Measurements from ENCODE around the gene FRAT1. TPM values are rescaled to one million over a fixed set of nuclear protein-coding genes. Genes with fewer than 3 reads are reported as not detected.

Gene FRAT1
- total and polyA plus RNA-seq, 4 experiments from 2014 or later = 9.0 to 21.8 (median 16.4) TPM

- no peak for DNase-seq
- H3K4me1 ChIP-seq (ENCODE audit: insufficient read depth, low read length) = no peaks in the 10 kb centered on the region
- intact Hi-C loops (cut with micrococcal nuclease) = no loop called here
- no peaks in the 10 kb centered on the region for H3K27me3 Mint-ChIP-seq
- peaks cover 4% of the 10 kb centered on the region for H3K36me3 ChIP-seq (ENCODE audit: insufficient read depth, low read length)
- H3K4me3 Mint-ChIP-seq = no peak overlapping the region
- H3K4me3 ChIP-seq (ENCODE audit: low read length in 2 of 2) = no peak overlapping the region
- H3K36me3 Mint-ChIP-seq = peaks cover 12 to 29% of the 10 kb centered on the region in 2 donors
- H3K27ac ChIP-seq (ENCODE audit: low read depth, low read length) = no peak overlapping the region
- peak overlapping the region in 1 of 7 donors; percentile 11 for H3K27ac Mint-ChIP-seq
- H3K9me3 ChIP-seq (ENCODE audit: control insufficient read depth in 1 of 2, low read length in 2 of 2) = no peaks in the 10 kb centered on the region
- ChIA-PET POLR2A (ENCODE audit: partially characterized antibody) (interaction anchor here (1.4 kb wide), 1 partner anchor 77 kb away, joined by 7 read pairs; no protein-coding TSS in a partner anchor), CTCF (ENCODE audit: partially characterized antibody) (interaction anchor here (1.1 to 10.4 kb wide), 8 partner anchors 9 to 146 kb away, joined by 3 to 103 read pairs (median 4); no protein-coding TSS in a partner anchor)
- no peaks in the 10 kb centered on the region for H3K4me1 Mint-ChIP-seq
- H3K27me3 ChIP-seq (ENCODE audit: insufficient read depth, low read length) = no peaks in the 10 kb centered on the region
- H3K9me3 Mint-ChIP-seq = no peaks in the 10 kb centered on the region
These were observed 37.3 kb downstream of the FRAT1 start for GRCh38 chr10:97356318-97356914.

GRCh38 chr10:97356918-97357317 is 37.8 kb downstream of the FRAT1 start:
- Histone ChIP-seq H3K4me3 (ENCODE audit: low read length in 2 of 2) (no peak overlapping the region), H3K36me3 (ENCODE audit: insufficient read depth, low read length) (peaks cover 4% of the 10 kb centered on the region), H3K27me3 (ENCODE audit: insufficient read depth, low read length) (no peaks in the 10 kb centered on the region), H3K9me3 (ENCODE audit: control insufficient read depth in 1 of 2, low read length in 2 of 2) (no peaks in the 10 kb centered on the region), H3K4me1 (ENCODE audit: insufficient read depth, low read length) (no peaks in the 10 kb centered on the region), H3K27ac (ENCODE audit: low read depth, low read length) (no peak overlapping the region)
- ChIA-PET POLR2A (ENCODE audit: partially characterized antibody) (no interaction called here), CTCF (ENCODE audit: partially characterized antibody) (interaction anchor here (1.6 to 10.4 kb wide), 3 partner anchors 32 to 78 kb away, joined by 3 to 103 read pairs (median 7); no protein-coding TSS in a partner anchor)
- Mint-ChIP-seq H3K9me3 (no peaks in the 10 kb centered on the region), H3K27ac (no peak overlapping the region), H3K4me3 (no peak overlapping the region), H3K27me3 (no peaks in the 10 kb centered on the region), H3K36me3 (peaks cover 12 to 29% of the 10 kb centered on the region in 2 donors), H3K4me1 (no peaks in the 10 kb centered on the region)
- intact Hi-C loops (cut with micrococcal nuclease) = no loop called here
- no peak for DNase-seq

GRCh38 chr10:97358349-97358748 is 39.3 kb downstream of the FRAT1 start:
- H3K9me3 Mint-ChIP-seq = no peaks in the 10 kb centered on the region

GRCh38 chr10:97358781-97359180 is 39.7 kb downstream of the FRAT1 start:
- Histone ChIP-seq H3K36me3 (ENCODE audit: insufficient read depth, low read length) (peaks cover 4% of the 10 kb centered on the region), H3K9me3 (ENCODE audit: control insufficient read depth in 1 of 2, low read length in 2 of 2) (no peaks in the 10 kb centered on the region), H3K27me3 (ENCODE audit: insufficient read depth, low read length) (no peaks in the 10 kb centered on the region), H3K4me1 (ENCODE audit: insufficient read depth, low read length) (no peaks in the 10 kb centered on the region), H3K27ac (ENCODE audit: low read depth, low read length) (no peak overlapping the region), H3K4me3 (ENCODE audit: low read length in 2 of 2) (no peak overlapping the region)
- H3K4me1 Mint-ChIP-seq = no peaks in the 10 kb centered on the region
- H3K9me3 Mint-ChIP-seq = no peaks in the 10 kb centered on the region
- H3K27ac Mint-ChIP-seq = peak overlapping the region in 1 of 7 donors; percentile 72
- no peaks in the 10 kb centered on the region for H3K27me3 Mint-ChIP-seq
- ChIA-PET CTCF (ENCODE audit: partially characterized antibody) (interaction anchor here (0.7 to 10.4 kb wide), 9 partner anchors 8 to 434 kb away, joined by 3 to 103 read pairs (median 3); no protein-coding TSS in a partner anchor), POLR2A (ENCODE audit: partially characterized antibody) (no interaction called here)
- DNase-seq = no peak
- no peak overlapping the region for H3K4me3 Mint-ChIP-seq
- intact Hi-C loops (cut with micrococcal nuclease) = no loop called here
- H3K36me3 Mint-ChIP-seq = peaks cover 12 to 38% of the 10 kb centered on the region in 2 donors

More at GRCh38 chr10:97358349-97358748, 39.3 kb downstream of the FRAT1 start:
- Mint-ChIP-seq H3K4me3 (no peak overlapping the region), H3K27me3 (no peaks in the 10 kb centered on the region), H3K27ac (peak overlapping the region in 1 of 7 donors; percentile 72), H3K4me1 (no peaks in the 10 kb centered on the region), H3K36me3 (peaks cover 12 to 34% of the 10 kb centered on the region in 2 donors)
- no peak for DNase-seq
- no peak overlapping the region for H3K4me3 ChIP-seq (ENCODE audit: low read length in 2 of 2)
- H3K27me3 ChIP-seq (ENCODE audit: insufficient read depth, low read length) = no peaks in the 10 kb centered on the region
- ChIA-PET POLR2A (ENCODE audit: partially characterized antibody) (no interaction called here), CTCF (ENCODE audit: partially characterized antibody) (interaction anchor here (0.7 to 10.4 kb wide), 9 partner anchors 8 to 434 kb away, joined by 3 to 103 read pairs (median 3); no protein-coding TSS in a partner anchor)
- intact Hi-C loops (cut with micrococcal nuclease) = no loop called here
- H3K4me1 ChIP-seq (ENCODE audit: insufficient read depth, low read length) = no peaks in the 10 kb centered on the region
- no peak overlapping the region for H3K27ac ChIP-seq (ENCODE audit: low read depth, low read length)
- peaks cover 4% of the 10 kb centered on the region for H3K36me3 ChIP-seq (ENCODE audit: insufficient read depth, low read length)
- no peaks in the 10 kb centered on the region for H3K9me3 ChIP-seq (ENCODE audit: control insufficient read depth in 1 of 2, low read length in 2 of 2)

GRCh38 chr10:97360705-97361536 is 41.9 kb downstream of the FRAT1 start:
- ChIA-PET POLR2A (ENCODE audit: partially characterized antibody) (no interaction called here), CTCF (ENCODE audit: partially characterized antibody) (interaction anchor here (1.2 to 3.9 kb wide), 3 partner anchors 79 to 87 kb away, joined by 4 to 19 read pairs (median 13); no protein-coding TSS in a partner anchor)
- Histone ChIP-seq H3K36me3 (ENCODE audit: insufficient read depth, low read length) (peaks cover 4% of the 10 kb centered on the region), H3K4me1 (ENCODE audit: insufficient read depth, low read length) (no peaks in the 10 kb centered on the region), H3K27me3 (ENCODE audit: insufficient read depth, low read length) (no peaks in the 10 kb centered on the region), H3K27ac (ENCODE audit: low read depth, low read length) (no peak overlapping the region), H3K4me3 (ENCODE audit: low read length in 2 of 2) (no peak overlapping the region), H3K9me3 (ENCODE audit: control insufficient read depth in 1 of 2, low read length in 2 of 2) (no peaks in the 10 kb centered on the region)
- Mint-ChIP-seq H3K4me1 (no peaks in the 10 kb centered on the region), H3K36me3 (peaks cover 20 to 55% of the 10 kb centered on the region in 2 donors), H3K9me3 (no peaks in the 10 kb centered on the region), H3K4me3 (no peak overlapping the region), H3K27me3 (no peaks in the 10 kb centered on the region), H3K27ac (peak overlapping the region in 2 of 7 donors; percentile 32 to 37)
- intact Hi-C loops (cut with micrococcal nuclease) = no loop called here
- no peak for DNase-seq

- no peak overlapping the region for H3K4me3 Mint-ChIP-seq
- H3K36me3 Mint-ChIP-seq = peaks cover 15 to 54% of the 10 kb centered on the region in 2 donors
- intact Hi-C loops (cut with micrococcal nuclease) = no loop called here
These were observed 42.4 kb downstream of the FRAT1 start for GRCh38 chr10:97361537-97361901.

More at GRCh38 chr10:97361537-97361901, 42.4 kb downstream of the FRAT1 start:
- Histone ChIP-seq H3K4me3 (ENCODE audit: low read length in 2 of 2) (no peak overlapping the region), H3K36me3 (ENCODE audit: insufficient read depth, low read length) (peaks cover 8% of the 10 kb centered on the region), H3K4me1 (ENCODE audit: insufficient read depth, low read length) (no peaks in the 10 kb centered on the region), H3K9me3 (ENCODE audit: control insufficient read depth in 1 of 2, low read length in 2 of 2) (no peaks in the 10 kb centered on the region), H3K27ac (ENCODE audit: low read depth, low read length) (no peak overlapping the region), H3K27me3 (ENCODE audit: insufficient read depth, low read length) (no peaks in the 10 kb centered on the region)
- H3K9me3 Mint-ChIP-seq = no peaks in the 10 kb centered on the region
- H3K27me3 Mint-ChIP-seq = no peaks in the 10 kb centered on the region
- no peak for DNase-seq
- H3K4me1 Mint-ChIP-seq = no peaks in the 10 kb centered on the region
- no peak overlapping the region for H3K27ac Mint-ChIP-seq
- ChIA-PET POLR2A (ENCODE audit: partially characterized antibody) (no interaction called here), CTCF (ENCODE audit: partially characterized antibody) (interaction anchor here (0.7 to 3.9 kb wide), 3 partner anchors 80 to 118 kb away, joined by 4 to 19 read pairs (median 4); no protein-coding TSS in a partner anchor)

All from CD4-positive, alpha-beta memory T cell (primary cell).